ENCODE measurements around the gene PSKH1.

GRCh38 chr16:67942510-67943255 lies 49.6 kb downstream of the PSKH1 start:
- TF ChIP-seq CTCF (IDR thresholded peaks at IDR 0.05; ENCODE audit: poor library complexity) (no peak), EZH2 (IDR thresholded peaks at IDR 0.05; ENCODE audit: borderline replicate concordance) (no peak), EZH2phosphoT487 (IDR thresholded peaks at IDR 0.05; ENCODE audit: low read depth, severe bottlenecking, unreplicated experiment) (no peak)
